Dendritic cell treated with granulocyte-macrophage colony-stimulating factor and Interleukin-4, amounts not matched to agents 40 ng/mL and 50 ng/mL, for 4 days (primary cell): ENCODE data around the gene CPA1.

Source experiments
- H3K27ac Mint-ChIP-seq: one replicate; pipeline ENCODE4 v1.8.0; 2022; ENCODE audit warnings: mild to moderate bottlenecking, mixed read lengths
- H3K27me3 Mint-ChIP-seq: one replicate; pipeline ENCODE4 v1.8.0; 2022; ENCODE audit warnings: mild to moderate bottlenecking, mixed read lengths
- H3K36me3 Mint-ChIP-seq: one replicate; pipeline ENCODE4 v1.8.0; 2022; ENCODE audit warnings: low read depth, mixed read lengths
- H3K4me1 Mint-ChIP-seq: one replicate; pipeline ENCODE4 v1.8.0; 2022; ENCODE audit warnings: low read depth, mixed read lengths
- H3K4me3 Mint-ChIP-seq: one replicate; pipeline ENCODE4 v1.8.0; 2022; ENCODE audit warnings: mild to moderate bottlenecking, moderate library complexity, mixed read lengths
- H3K9me3 Mint-ChIP-seq: one replicate; pipeline ENCODE4 v1.8.0; 2022; ENCODE audit warnings: mixed read lengths
- intact Hi-C: fragments of 100-400 bp; cut with micrococcal nuclease; formaldehyde crosslinking; loops from one replicate; pipeline ENCODE4 v1.15.0; 2022

The CPA1 gene

GRCh38 chr7:130409067-130409711, 28.9 kb downstream of the CPA1 start:
- H3K36me3 Mint-ChIP-seq, result peaks cover 6% of the 10 kb centered on the region
- H3K27me3 Mint-ChIP-seq, result no peaks in the 10 kb centered on the region
- intact Hi-C loops, result no loop called here
- no peak overlapping the region for H3K27ac Mint-ChIP-seq
- no peaks in the 10 kb centered on the region for H3K4me1 Mint-ChIP-seq
- no peak overlapping the region for H3K4me3 Mint-ChIP-seq
- no peaks in the 10 kb centered on the region for H3K9me3 Mint-ChIP-seq

- intact Hi-C loops, result no loop called here
- H3K27ac Mint-ChIP-seq, result no peak overlapping the region
- H3K27me3 Mint-ChIP-seq, result no peaks in the 10 kb centered on the region
Observed at GRCh38 chr7:130409712-130410072, 29.4 kb downstream of the CPA1 start.

GRCh38 chr7:130410868-130411541, 30.7 kb downstream of the CPA1 start:
- Mint-ChIP-seq H3K27me3 (no peaks in the 10 kb centered on the region), H3K9me3 (no peaks in the 10 kb centered on the region), H3K36me3 (peaks cover 6% of the 10 kb centered on the region), H3K4me3 (no peak overlapping the region), H3K4me1 (peaks cover 8% of the 10 kb centered on the region), H3K27ac (no peak overlapping the region)
- intact Hi-C loops, result no loop called here

More at GRCh38 chr7:130409712-130410072, 29.4 kb downstream of the CPA1 start:
- peaks cover under 1% of the 10 kb centered on the region for H3K4me1 Mint-ChIP-seq
- H3K4me3 Mint-ChIP-seq, result no peak overlapping the region
- H3K9me3 Mint-ChIP-seq, result no peaks in the 10 kb centered on the region
- peaks cover 6% of the 10 kb centered on the region for H3K36me3 Mint-ChIP-seq

- intact Hi-C loops, result no loop called here
- Mint-ChIP-seq H3K36me3 (peaks cover 6% of the 10 kb centered on the region), H3K4me3 (no peak overlapping the region), H3K4me1 (peaks cover 19% of the 10 kb centered on the region), H3K9me3 (no peaks in the 10 kb centered on the region), H3K27ac (no peak overlapping the region), H3K27me3 (no peaks in the 10 kb centered on the region)
Observed at GRCh38 chr7:130413201-130413600, 32.9 kb downstream of the CPA1 start.

- no peak overlapping the region for H3K27ac Mint-ChIP-seq
- H3K9me3 Mint-ChIP-seq, result no peaks in the 10 kb centered on the region
- H3K4me1 Mint-ChIP-seq, result peaks cover 19% of the 10 kb centered on the region
- no peaks in the 10 kb centered on the region for H3K27me3 Mint-ChIP-seq
- H3K4me3 Mint-ChIP-seq, result no peak overlapping the region
- intact Hi-C loops, result no loop called here
- H3K36me3 Mint-ChIP-seq, result peaks cover 6% of the 10 kb centered on the region
Observed at GRCh38 chr7:130415006-130415405, 34.7 kb downstream of the CPA1 start.

- Mint-ChIP-seq H3K9me3 (no peaks in the 10 kb centered on the region), H3K4me1 (peaks cover 19% of the 10 kb centered on the region), H3K27ac (no peak overlapping the region), H3K36me3 (no peaks in the 10 kb centered on the region), H3K4me3 (no peak overlapping the region), H3K27me3 (no peaks in the 10 kb centered on the region)
- intact Hi-C loops, result no loop called here
Observed at GRCh38 chr7:130417213-130417612, 36.9 kb downstream of the CPA1 start.

GRCh38 chr7:130418306-130418705, 38.0 kb downstream of the CPA1 start:
- H3K27ac Mint-ChIP-seq, result no peak overlapping the region
- intact Hi-C loops, result no loop called here

GRCh38 chr7:130419658-130420057, 39.4 kb downstream of the CPA1 start:
- H3K4me3 Mint-ChIP-seq, result no peak overlapping the region
- no peaks in the 10 kb centered on the region for H3K27me3 Mint-ChIP-seq
- H3K36me3 Mint-ChIP-seq, result no peaks in the 10 kb centered on the region
- intact Hi-C loops, result no loop called here
- no peaks in the 10 kb centered on the region for H3K9me3 Mint-ChIP-seq
- no peak overlapping the region for H3K27ac Mint-ChIP-seq
- peaks cover 19% of the 10 kb centered on the region for H3K4me1 Mint-ChIP-seq

More at GRCh38 chr7:130418306-130418705, 38.0 kb downstream of the CPA1 start:
- Mint-ChIP-seq H3K27me3 (no peaks in the 10 kb centered on the region), H3K4me3 (no peak overlapping the region), H3K4me1 (peaks cover 19% of the 10 kb centered on the region), H3K9me3 (no peaks in the 10 kb centered on the region), H3K36me3 (no peaks in the 10 kb centered on the region)

- Mint-ChIP-seq H3K4me3 (no peak overlapping the region), H3K27ac (no peak overlapping the region), H3K4me1 (peaks cover 11% of the 10 kb centered on the region)
Observed at GRCh38 chr7:130420943-130421578, 40.8 kb downstream of the CPA1 start.

GRCh38 chr7:130421684-130422083, 41.4 kb downstream of the CPA1 start:
- no peak overlapping the region for H3K27ac Mint-ChIP-seq
- H3K36me3 Mint-ChIP-seq, result no peaks in the 10 kb centered on the region
- H3K4me1 Mint-ChIP-seq, result peaks cover 16% of the 10 kb centered on the region
- intact Hi-C loops, result no loop called here
- H3K27me3 Mint-ChIP-seq, result no peaks in the 10 kb centered on the region
- H3K9me3 Mint-ChIP-seq, result no peaks in the 10 kb centered on the region
- no peak overlapping the region for H3K4me3 Mint-ChIP-seq

More at GRCh38 chr7:130420943-130421578, 40.8 kb downstream of the CPA1 start:
- Mint-ChIP-seq H3K27me3 (no peaks in the 10 kb centered on the region), H3K9me3 (no peaks in the 10 kb centered on the region), H3K36me3 (no peaks in the 10 kb centered on the region)
- intact Hi-C loops, result no loop called here

GRCh38 chr7:130423501-130424037, 43.3 kb downstream of the CPA1 start:
- Mint-ChIP-seq H3K9me3 (no peaks in the 10 kb centered on the region), H3K36me3 (no peaks in the 10 kb centered on the region), H3K27me3 (no peaks in the 10 kb centered on the region), H3K4me3 (no peak overlapping the region), H3K27ac (no peak overlapping the region), H3K4me1 (peaks cover 7% of the 10 kb centered on the region)
- intact Hi-C loops, result no loop called here

- intact Hi-C loops, result no loop called here
- Mint-ChIP-seq H3K27ac (no peak overlapping the region), H3K4me3 (no peak overlapping the region), H3K36me3 (no peaks in the 10 kb centered on the region), H3K27me3 (no peaks in the 10 kb centered on the region), H3K4me1 (peaks cover 7% of the 10 kb centered on the region), H3K9me3 (no peaks in the 10 kb centered on the region)
Observed at GRCh38 chr7:130425796-130426195, 45.5 kb downstream of the CPA1 start.

GRCh38 chr7:130426564-130426963, 46.3 kb downstream of the CPA1 start:
- Mint-ChIP-seq H3K27me3 (no peaks in the 10 kb centered on the region), H3K4me3 (no peak overlapping the region), H3K9me3 (no peaks in the 10 kb centered on the region), H3K36me3 (no peaks in the 10 kb centered on the region), H3K27ac (no peak overlapping the region), H3K4me1 (peaks cover 7% of the 10 kb centered on the region)
- intact Hi-C loops, result no loop called here

GRCh38 chr7:130429019-130429418, 48.7 kb downstream of the CPA1 start:
- no peak overlapping the region for H3K27ac Mint-ChIP-seq
- no peak overlapping the region for H3K4me3 Mint-ChIP-seq
- H3K9me3 Mint-ChIP-seq, result no peaks in the 10 kb centered on the region

More at GRCh38 chr7:130429019-130429418, 48.7 kb downstream of the CPA1 start:
- Mint-ChIP-seq H3K36me3 (no peaks in the 10 kb centered on the region), H3K4me1 (peaks cover 7% of the 10 kb centered on the region), H3K27me3 (no peaks in the 10 kb centered on the region)
- intact Hi-C loops, result no loop called here
